Tibial nerve (tissue), 4 donors: ENCODE data around the gene GBGT1. TPM values are rescaled to one million over a fixed set of nuclear protein-coding genes. Genes with fewer than 3 reads are reported as not detected.
"Not testable (repeated sequence)": the region's sequence is repeated elsewhere in the genome, so short reads cannot be mapped to it uniquely, and the experiment has no call there.

Experiments
- DNase-seq, 2 donors: peaks; one replicate each; pipeline ENCODE4 v3.0.0-alpha.2; 2019; ENCODE audit warnings: low spot score in 2 of 2
- H3K27ac ChIP-seq, 4 donors: fragments of 200-600 bp; sonication (generic) in 3 of 4; one replicate each; pipeline ENCODE4 v1.5.1; 2017 to 2019; ENCODE audit warnings: mild to moderate bottlenecking in 1 of 4
- H3K27me3 ChIP-seq, 2 donors: fragments of 200-600 bp; sonication (generic) in 1 of 2; one replicate each; pipeline versions ENCODE4 v1.5.1 to v1.6.0; 2017 to 2019
- H3K36me3 ChIP-seq, 3 donors: fragments of 200-600 bp; sonication (generic); one replicate each; pipeline ENCODE4 v1.5.1; 2018 to 2019
- H3K4me1 ChIP-seq, 4 donors: fragments of 200-600 bp; sonication (generic) in 3 of 4; one replicate each; pipeline ENCODE4 v1.5.1; 2017 to 2019
- H3K4me3 ChIP-seq, 4 donors: fragments of 200-600 bp; sonication (generic) in 3 of 4; one replicate each; pipeline ENCODE4 v1.5.1; 2017 to 2019; ENCODE audit warnings: mild to moderate bottlenecking in 1 of 4, moderate library complexity in 1 of 4
- H3K9me3 ChIP-seq, 4 donors: fragments of 200-600 bp; sonication (generic) in 3 of 4; one replicate each; pipeline ENCODE4 v1.5.1; 2017 to 2019
- CTCF ChIP-seq, 5 experiments: fragments of 200-600 bp in 3 of 5; fragments of 450-650 bp in 2 of 5; sonication (generic) in 3 of 5; IDR thresholded peaks; one replicate each; pipeline ENCODE4 v1.5.1; 2016 to 2019; ENCODE audit warnings: antibody characterized with exemption in 5 of 5, mild to moderate bottlenecking in 3 of 5, moderate library complexity in 2 of 5
- EP300 ChIP-seq, 2 donors: sonication (generic); formaldehyde crosslinking; IDR thresholded peaks; one replicate each; pipeline ENCODE4 v1.6.1; 2017; ENCODE audit warnings: antibody characterized with exemption in 2 of 2, mild to moderate bottlenecking in 1 of 2
- POLR2A ChIP-seq, 2 donors: fragments of 450-650 bp; IDR thresholded peaks; one replicate each; pipeline ENCODE4 v1.6.1; 2017; ENCODE audit warnings: antibody characterized with exemption in 2 of 2, mild to moderate bottlenecking in 2 of 2, moderate library complexity in 2 of 2
- WGBS, 2 donors: methylation state at CpG; one replicate each; pipeline ENCODE4 v1.1.5; 2018; 5-methylcytosine and 5-hydroxymethylcytosine counted together
- total RNA-seq, 4 donors: library from RNA; depleted of rRNA; stranded (reverse); fragments of >200 nt; gene quantifications; one replicate each; pipeline ENCODE4 v1.1.0, GENCODE V29; 2016

GBGT1 gene
- total RNA-seq, 4 donors from 2014 or later = 15.3 to 63.3 (median 36.8) TPM

- WGBS, 2 donors = 77 to 81% methylated on average over 16 of the region's 16 CpGs
- TF ChIP-seq POLR2A (IDR thresholded peaks at IDR 0.05) (no peak), EP300 (IDR thresholded peaks at IDR 0.05) (no peak), CTCF (IDR thresholded peaks at IDR 0.05) (no peak)
- Histone ChIP-seq H3K36me3 (no peaks in the 10 kb centered on the region), H3K27me3 (no peaks in the 10 kb centered on the region), H3K27ac (no peak overlapping the region), H3K4me1 (no peaks in the 10 kb centered on the region), H3K9me3 (peaks cover 0 to 8% (median 0%) of the 10 kb centered on the region in 4 donors), H3K4me3 (no peak overlapping the region)
- DNase-seq = no peak
These were observed 43.9 kb upstream of the GBGT1 start for GRCh38 chr9:133207540-133208170.

- no peaks in the 10 kb centered on the region for H3K27me3 ChIP-seq
- 91 to 94% methylated on average over 3 to 7 of the region's 14 CpGs for WGBS, 2 donors
- no peak for DNase-seq
- no peak overlapping the region for H3K4me3 ChIP-seq
- no peaks in the 10 kb centered on the region for H3K36me3 ChIP-seq
- peaks cover 0 to 8% (median 0%) of the 10 kb centered on the region in 4 donors for H3K9me3 ChIP-seq
- TF ChIP-seq POLR2A (IDR thresholded peaks at IDR 0.05) (no peak), EP300 (IDR thresholded peaks at IDR 0.05) (no peak), CTCF (IDR thresholded peaks at IDR 0.05) (no peak)
- no peaks in the 10 kb centered on the region for H3K4me1 ChIP-seq
- H3K27ac ChIP-seq = no peak overlapping the region
These were observed 43.4 kb upstream of the GBGT1 start for GRCh38 chr9:133207021-133207531.

- Histone ChIP-seq H3K27me3 (no peaks in the 10 kb centered on the region), H3K9me3 (peaks cover 0 to 2% (median 0%) of the 10 kb centered on the region in 4 donors), H3K27ac (no peak overlapping the region), H3K4me3 (no peak overlapping the region), H3K4me1 (no peaks in the 10 kb centered on the region), H3K36me3 (no peaks in the 10 kb centered on the region)
- DNase-seq = no peak
- WGBS, 2 donors = 80 to 85% methylated on average over 26 to 35 of the region's 35 CpGs
- TF ChIP-seq CTCF (IDR thresholded peaks at IDR 0.05) (no peak), EP300 (IDR thresholded peaks at IDR 0.05) (no peak), POLR2A (IDR thresholded peaks at IDR 0.05) (no peak)
These were observed 42.5 kb upstream of the GBGT1 start for GRCh38 chr9:133205996-133206931.

GRCh38 chr9:133205481-133205887, 41.8 kb upstream of the GBGT1 start:
- H3K27ac ChIP-seq, H3K4me3 ChIP-seq, H3K36me3 ChIP-seq, DNase-seq, H3K9me3 ChIP-seq, H3K4me1 ChIP-seq, H3K27me3 ChIP-seq: not testable (repeated sequence)
- WGBS, 2 donors = 77 to 79% methylated on average over 14 of the region's 14 CpGs

GRCh38 chr9:133204993-133205336, 41.3 kb upstream of the GBGT1 start:
- no peaks in the 10 kb centered on the region for H3K36me3 ChIP-seq
- no peaks in the 10 kb centered on the region for H3K4me1 ChIP-seq
- 74 to 75% methylated on average over 8 of the region's 8 CpGs for WGBS, 2 donors
- no peak for TF ChIP-seq POLR2A (IDR thresholded peaks at IDR 0.05)
- no peak for TF ChIP-seq CTCF (IDR thresholded peaks at IDR 0.05)
- no peak for TF ChIP-seq EP300 (IDR thresholded peaks at IDR 0.05)
- no peaks in the 10 kb centered on the region for H3K9me3 ChIP-seq
- DNase-seq = no peak
- H3K27ac ChIP-seq = no peak overlapping the region
- H3K4me3 ChIP-seq = no peak overlapping the region
- H3K27me3 ChIP-seq = peaks cover 0 to 4% of the 10 kb centered on the region in 2 donors
